Panc1 (cell line): Measurements from ENCODE around the gene TMEM41B. TPM values are rescaled to one million over a fixed set of nuclear protein-coding genes. Genes with fewer than 3 reads are reported as not detected.
A peak's percentile ranks its signal among the peaks of the same experiment; 100 is the strongest.

ENCODE experiments used
- ATAC-seq: fragments of 200-7000 bp; cut with Tn5 transposase; 2 replicates; pipeline ENCODE4 v1.9.1; 2020; ENCODE audit warnings: mild to moderate bottlenecking, moderate library complexity
- BruUV-seq: library from RNA; stranded (reverse); fragments of 400-500 nt; replicated peaks from 2 replicates; lab custom pipeline; 2021; lab: Mats Ljungman, UMichigan
- CTCF ChIA-PET: fragments of 300-600 bp; sonication (Branson Sonifier 250); formaldehyde crosslinking; loops from one replicate; lab custom pipeline; 2022; ENCODE audit warnings: antibody characterized with exemption; lab: Charles Lee
- POLR2A ChIA-PET: fragments of 300-600 bp; sonication (Branson Sonifier 250); formaldehyde crosslinking; loops from one replicate; lab custom pipeline; 2022; ENCODE audit warnings: antibody characterized with exemption; lab: Charles Lee
- DNase-seq: peaks from one replicate; pipeline ENCODE4 v3.0.0-alpha.2; 2010; ENCODE audit warnings: low read depth, low spot score
- H3K27ac ChIP-seq: 2 replicates; pipeline ENCODE4 v1.5.1; 2011; ENCODE audit warnings: mild to moderate bottlenecking, low read length, inconsistent platforms
- H3K27me3 ChIP-seq: fragments of 200-500 bp; sonication (Bioruptor generic); 2 replicates; pipeline ENCODE4 v1.6.0; 2014; ENCODE audit warnings: low read length, inconsistent platforms; ENCODE audit not compliant: control insufficient read depth, insufficient read depth
- H3K36me3 ChIP-seq: fragments of 200-500 bp; sonication (Bioruptor generic); 2 replicates; pipeline ENCODE4 v1.5.1; 2014; ENCODE audit warnings: inconsistent platforms, mild to moderate bottlenecking, low read length, moderate library complexity; ENCODE audit not compliant: control insufficient read depth, insufficient read depth
- H3K4me1 ChIP-seq: 2 replicates; pipeline ENCODE4 v1.5.1; 2011; ENCODE audit warnings: inconsistent platforms, mild to moderate bottlenecking, low read length, moderate library complexity; ENCODE audit not compliant: control insufficient read depth, insufficient read depth
- H3K4me3 ChIP-seq, 2 experiments: 2 replicates each; pipeline ENCODE4 v1.5.1; 2011 to 2012; ENCODE audit warnings: low read depth in 2 of 2, low read length in 2 of 2, mild to moderate bottlenecking in 2 of 2, inconsistent platforms in 1 of 2, moderate library complexity in 1 of 2
- H3K9me3 ChIP-seq: fragments of 200-500 bp; sonication (Bioruptor generic); 2 replicates; pipeline ENCODE4 v1.5.1; 2014; ENCODE audit warnings: low read depth, mild to moderate bottlenecking, inconsistent platforms, low read length, moderate library complexity; ENCODE audit not compliant: control insufficient read depth, insufficient read depth
- POLR2AphosphoS5 ChIP-seq: IDR thresholded peaks from 2 replicates; pipeline ENCODE4 v1.6.1; 2012; ENCODE audit warnings: mild to moderate bottlenecking, low read depth, low read length, moderate library complexity
- SIN3A ChIP-seq: IDR thresholded peaks from 2 replicates; pipeline ENCODE4 v1.6.1; 2012; ENCODE audit warnings: low read depth, mild to moderate bottlenecking, low read length, moderate library complexity, borderline replicate concordance; ENCODE audit not compliant: insufficient read depth
- TCF7L2 ChIP-seq: IDR thresholded peaks from 2 replicates; pipeline ENCODE4 v1.6.1; 2011; ENCODE audit warnings: mild to moderate bottlenecking, low read depth, low read length, inconsistent platforms
- in situ Hi-C: cut with HindIII; loops from 2 replicates; pipeline ENCODE4 v1.10.0; 2016; ENCODE audit warnings: low sequenced_read_pairs, low pct_unique_long_range_greater_than_20kb
- intact Hi-C: fragments of 100-400 bp; cut with micrococcal nuclease; formaldehyde crosslinking; loops from one replicate; pipeline ENCODE4 v1.10.0; 2022; ENCODE audit not compliant: unreplicated experiment
- total RNA-seq: library from RNA; stranded (reverse); gene quantifications from one replicate; pipeline ENCODE4 v1.2.1, GENCODE V29; 2021; ENCODE audit not compliant: unreplicated experiment
- TF ChIP-seq, protein P1 (sequence below), 2 experiments: IDR thresholded peaks; 2 replicates each; pipeline ENCODE4 v1.6.1; 2011 to 2012; ENCODE audit warnings: low read depth in 2 of 2, control low read depth in 1 of 2, low read length in 1 of 2, mild to moderate bottlenecking in 1 of 2, moderate library complexity in 1 of 2; ENCODE audit not compliant: insufficient read depth in 1 of 2
- TF ChIP-seq, protein P2 (sequence below): fragments of 450-650 bp; IDR thresholded peaks from 2 replicates; pipeline ENCODE4 v1.5.1; 2017; ENCODE audit warnings: mild to moderate bottlenecking

The TMEM41B gene
- total RNA-seq, 1 experiment from 2014 or later: 126 TPM

DNA sequence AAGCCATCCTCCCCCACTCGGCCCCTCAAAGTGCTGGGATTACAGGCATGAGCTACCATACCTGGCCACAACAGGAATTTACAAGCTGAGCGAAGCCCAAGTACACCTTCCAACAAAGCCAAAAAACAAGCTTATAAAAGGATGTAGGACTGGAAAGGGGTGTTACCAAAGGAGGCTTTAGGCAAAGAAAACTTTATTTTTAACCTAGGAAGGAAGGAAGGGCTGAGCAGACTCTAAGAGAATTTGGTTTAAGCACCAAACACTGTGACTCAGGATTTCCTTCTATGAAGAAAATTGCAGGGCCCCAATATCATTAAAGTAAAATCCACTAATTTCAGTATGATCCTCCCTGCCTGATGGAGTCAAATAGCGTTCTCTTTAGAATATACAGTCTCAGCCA lies 61.3 kb downstream of the TMEM41B start:
- ChIA-PET POLR2A (interaction anchor here (0.6 kb wide), 1 partner anchor 12 kb away, joined by 3 read pairs; no protein-coding TSS in a partner anchor), CTCF (interaction anchor here (0.6 to 0.9 kb wide), 4 partner anchors 11 to 82 kb away, joined by 3 to 7 read pairs (median 5); no protein-coding TSS in a partner anchor)
- BruUV-seq: no TSS peak
- Histone ChIP-seq H3K27ac (no peak overlapping the region), H3K27me3 (no peaks in the 10 kb centered on the region), H3K36me3 (no peaks in the 10 kb centered on the region), H3K9me3 (no peaks in the 10 kb centered on the region), H3K4me1 (peaks cover 14% of the 10 kb centered on the region), H3K4me3 (no peak overlapping the region)
- intact Hi-C loops: no loop called here
- in situ Hi-C loops: no loop called here
- TF ChIP-seq, protein P1, sequence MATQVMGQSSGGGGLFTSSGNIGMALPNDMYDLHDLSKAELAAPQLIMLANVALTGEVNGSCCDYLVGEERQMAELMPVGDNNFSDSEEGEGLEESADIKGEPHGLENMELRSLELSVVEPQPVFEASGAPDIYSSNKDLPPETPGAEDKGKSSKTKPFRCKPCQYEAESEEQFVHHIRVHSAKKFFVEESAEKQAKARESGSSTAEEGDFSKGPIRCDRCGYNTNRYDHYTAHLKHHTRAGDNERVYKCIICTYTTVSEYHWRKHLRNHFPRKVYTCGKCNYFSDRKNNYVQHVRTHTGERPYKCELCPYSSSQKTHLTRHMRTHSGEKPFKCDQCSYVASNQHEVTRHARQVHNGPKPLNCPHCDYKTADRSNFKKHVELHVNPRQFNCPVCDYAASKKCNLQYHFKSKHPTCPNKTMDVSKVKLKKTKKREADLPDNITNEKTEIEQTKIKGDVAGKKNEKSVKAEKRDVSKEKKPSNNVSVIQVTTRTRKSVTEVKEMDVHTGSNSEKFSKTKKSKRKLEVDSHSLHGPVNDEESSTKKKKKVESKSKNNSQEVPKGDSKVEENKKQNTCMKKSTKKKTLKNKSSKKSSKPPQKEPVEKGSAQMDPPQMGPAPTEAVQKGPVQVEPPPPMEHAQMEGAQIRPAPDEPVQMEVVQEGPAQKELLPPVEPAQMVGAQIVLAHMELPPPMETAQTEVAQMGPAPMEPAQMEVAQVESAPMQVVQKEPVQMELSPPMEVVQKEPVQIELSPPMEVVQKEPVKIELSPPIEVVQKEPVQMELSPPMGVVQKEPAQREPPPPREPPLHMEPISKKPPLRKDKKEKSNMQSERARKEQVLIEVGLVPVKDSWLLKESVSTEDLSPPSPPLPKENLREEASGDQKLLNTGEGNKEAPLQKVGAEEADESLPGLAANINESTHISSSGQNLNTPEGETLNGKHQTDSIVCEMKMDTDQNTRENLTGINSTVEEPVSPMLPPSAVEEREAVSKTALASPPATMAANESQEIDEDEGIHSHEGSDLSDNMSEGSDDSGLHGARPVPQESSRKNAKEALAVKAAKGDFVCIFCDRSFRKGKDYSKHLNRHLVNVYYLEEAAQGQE (IDR thresholded peaks at IDR 0.05; ENCODE audit: insufficient read depth in 1 of 2, low read depth in 2 of 2, low read length in 1 of 2): no peak
- TF ChIP-seq TCF7L2 (no peak), SIN3A (no peak), POLR2AphosphoS5 (no peak)
- TF ChIP-seq, protein P2, sequence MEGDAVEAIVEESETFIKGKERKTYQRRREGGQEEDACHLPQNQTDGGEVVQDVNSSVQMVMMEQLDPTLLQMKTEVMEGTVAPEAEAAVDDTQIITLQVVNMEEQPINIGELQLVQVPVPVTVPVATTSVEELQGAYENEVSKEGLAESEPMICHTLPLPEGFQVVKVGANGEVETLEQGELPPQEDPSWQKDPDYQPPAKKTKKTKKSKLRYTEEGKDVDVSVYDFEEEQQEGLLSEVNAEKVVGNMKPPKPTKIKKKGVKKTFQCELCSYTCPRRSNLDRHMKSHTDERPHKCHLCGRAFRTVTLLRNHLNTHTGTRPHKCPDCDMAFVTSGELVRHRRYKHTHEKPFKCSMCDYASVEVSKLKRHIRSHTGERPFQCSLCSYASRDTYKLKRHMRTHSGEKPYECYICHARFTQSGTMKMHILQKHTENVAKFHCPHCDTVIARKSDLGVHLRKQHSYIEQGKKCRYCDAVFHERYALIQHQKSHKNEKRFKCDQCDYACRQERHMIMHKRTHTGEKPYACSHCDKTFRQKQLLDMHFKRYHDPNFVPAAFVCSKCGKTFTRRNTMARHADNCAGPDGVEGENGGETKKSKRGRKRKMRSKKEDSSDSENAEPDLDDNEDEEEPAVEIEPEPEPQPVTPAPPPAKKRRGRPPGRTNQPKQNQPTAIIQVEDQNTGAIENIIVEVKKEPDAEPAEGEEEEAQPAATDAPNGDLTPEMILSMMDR: no peak
- ATAC-seq: no peak
- no peak for DNase-seq

- Histone ChIP-seq H3K36me3 (no peaks in the 10 kb centered on the region), H3K4me1 (peaks cover 14% of the 10 kb centered on the region), H3K27ac (no peak overlapping the region), H3K27me3 (no peaks in the 10 kb centered on the region), H3K4me3 (no peak overlapping the region), H3K9me3 (no peaks in the 10 kb centered on the region)
- POLR2A ChIA-PET: no interaction called here
- TF ChIP-seq, protein P1 (IDR thresholded peaks at IDR 0.05; ENCODE audit: insufficient read depth in 1 of 2, low read depth in 2 of 2, low read length in 1 of 2): no peak
- DNase-seq (no peak), ATAC-seq (peak; percentile 59)
- BruUV-seq: no TSS peak
- CTCF ChIA-PET: no interaction called here
- intact Hi-C loops (no loop called here), in situ Hi-C loops (no loop called here)
Observed at GRCh38 chr11:9251311-9251710, 63.1 kb downstream of the TMEM41B start.
